Measurements from ENCODE around the gene SIRT2.
"Not testable (repeated sequence)": the region's sequence is repeated elsewhere in the genome, so short reads cannot be mapped to it uniquely, and the experiment has no call there.

The SIRT2 gene

DNA sequence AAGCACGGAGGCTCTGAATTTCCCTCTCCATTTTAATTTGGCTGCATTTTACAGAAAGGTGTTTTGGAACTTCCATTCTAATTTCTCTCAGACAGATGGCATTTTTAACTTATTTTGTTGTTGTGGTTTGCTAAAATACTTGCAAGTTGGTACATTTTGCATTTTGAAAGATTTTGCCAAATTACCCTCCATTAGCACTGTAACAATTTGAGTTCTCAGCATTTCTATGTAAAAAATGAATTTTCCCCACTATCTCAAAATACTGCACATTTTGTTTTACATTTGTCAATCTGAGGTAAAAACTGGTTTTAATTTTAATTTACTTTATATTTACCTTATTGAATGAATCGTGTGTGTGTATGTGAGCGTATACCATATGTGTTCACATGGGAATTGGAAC is 42.6 kb downstream of the SIRT2 start:
- TF ChIP-seq, protein P1, sequence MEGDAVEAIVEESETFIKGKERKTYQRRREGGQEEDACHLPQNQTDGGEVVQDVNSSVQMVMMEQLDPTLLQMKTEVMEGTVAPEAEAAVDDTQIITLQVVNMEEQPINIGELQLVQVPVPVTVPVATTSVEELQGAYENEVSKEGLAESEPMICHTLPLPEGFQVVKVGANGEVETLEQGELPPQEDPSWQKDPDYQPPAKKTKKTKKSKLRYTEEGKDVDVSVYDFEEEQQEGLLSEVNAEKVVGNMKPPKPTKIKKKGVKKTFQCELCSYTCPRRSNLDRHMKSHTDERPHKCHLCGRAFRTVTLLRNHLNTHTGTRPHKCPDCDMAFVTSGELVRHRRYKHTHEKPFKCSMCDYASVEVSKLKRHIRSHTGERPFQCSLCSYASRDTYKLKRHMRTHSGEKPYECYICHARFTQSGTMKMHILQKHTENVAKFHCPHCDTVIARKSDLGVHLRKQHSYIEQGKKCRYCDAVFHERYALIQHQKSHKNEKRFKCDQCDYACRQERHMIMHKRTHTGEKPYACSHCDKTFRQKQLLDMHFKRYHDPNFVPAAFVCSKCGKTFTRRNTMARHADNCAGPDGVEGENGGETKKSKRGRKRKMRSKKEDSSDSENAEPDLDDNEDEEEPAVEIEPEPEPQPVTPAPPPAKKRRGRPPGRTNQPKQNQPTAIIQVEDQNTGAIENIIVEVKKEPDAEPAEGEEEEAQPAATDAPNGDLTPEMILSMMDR (IDR thresholded peaks at IDR 0.05; ENCODE audit: extremely low read depth, missing control alignments) = no peak

DNA sequence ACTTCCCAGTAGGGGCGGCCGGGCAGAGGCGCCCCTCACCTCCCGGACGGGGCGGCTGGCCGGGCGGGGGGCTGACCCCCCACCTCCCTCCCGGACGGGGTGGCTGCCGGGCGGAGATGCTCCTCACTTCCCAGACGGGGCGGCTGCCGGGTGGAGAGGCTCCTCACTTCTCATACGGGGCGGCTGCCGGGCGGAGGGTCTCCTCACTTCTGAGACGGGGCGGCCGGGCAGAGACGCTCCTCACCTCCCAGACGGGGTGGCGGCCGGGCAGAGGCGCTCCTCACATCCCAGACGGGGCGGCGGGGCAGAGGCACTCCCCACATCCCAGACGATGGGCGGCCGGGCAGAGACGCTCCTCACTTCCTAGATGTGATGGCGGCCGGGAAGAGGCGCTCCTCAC is 43.7 kb downstream of the SIRT2 start:
- not testable (repeated sequence) for DNase-seq (ENCODE audit: low spot score)

More for the DNA sequence above, 42.6 kb downstream of the SIRT2 start:
- no peak for DNase-seq (ENCODE audit: low spot score)

DNA sequence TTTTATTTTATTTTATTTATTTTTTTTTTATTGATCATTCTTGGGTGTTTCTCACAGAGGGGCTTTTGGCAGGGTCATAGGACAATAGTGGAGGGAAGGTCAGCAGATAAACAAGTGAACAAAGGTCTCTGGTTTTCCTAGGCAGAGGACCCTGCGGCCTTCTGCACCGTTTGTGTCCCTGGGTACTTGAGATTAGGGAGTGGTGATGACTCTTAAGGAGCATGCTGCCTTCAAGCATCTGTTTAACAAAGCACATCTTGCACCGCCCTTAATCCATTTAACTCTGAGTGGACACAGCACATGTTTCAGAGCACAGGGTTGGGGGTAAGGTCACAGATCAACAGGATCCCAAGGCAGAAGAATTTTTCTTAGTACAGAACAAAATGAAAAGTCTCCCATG is 44.5 kb downstream of the SIRT2 start:
- not testable (repeated sequence) for DNase-seq (ENCODE audit: low spot score)

DNA sequence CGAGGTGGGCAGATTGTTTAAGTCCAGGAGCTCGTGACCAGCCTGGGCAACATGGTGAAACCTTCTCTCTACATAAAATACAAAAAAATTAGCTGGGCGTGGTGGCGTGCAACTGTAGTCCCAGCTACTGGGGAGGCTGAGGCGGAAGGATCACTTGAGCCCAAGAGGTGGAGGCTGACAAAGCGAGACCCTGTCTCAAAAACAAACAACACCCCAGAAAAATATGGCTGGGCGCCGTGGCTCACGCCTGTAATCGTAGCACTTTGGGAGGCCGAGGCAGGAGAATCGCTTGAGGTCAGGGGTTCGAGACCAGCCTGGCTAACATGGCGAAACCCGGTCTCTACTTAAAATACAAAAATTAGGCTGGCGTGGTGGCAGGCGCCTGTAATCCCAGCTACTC is 46.2 kb downstream of the SIRT2 start:
- TF ChIP-seq, protein P1 (IDR thresholded peaks at IDR 0.05; ENCODE audit: extremely low read depth, missing control alignments) = no peak
- DNase-seq (ENCODE audit: low spot score) = no peak

DNA sequence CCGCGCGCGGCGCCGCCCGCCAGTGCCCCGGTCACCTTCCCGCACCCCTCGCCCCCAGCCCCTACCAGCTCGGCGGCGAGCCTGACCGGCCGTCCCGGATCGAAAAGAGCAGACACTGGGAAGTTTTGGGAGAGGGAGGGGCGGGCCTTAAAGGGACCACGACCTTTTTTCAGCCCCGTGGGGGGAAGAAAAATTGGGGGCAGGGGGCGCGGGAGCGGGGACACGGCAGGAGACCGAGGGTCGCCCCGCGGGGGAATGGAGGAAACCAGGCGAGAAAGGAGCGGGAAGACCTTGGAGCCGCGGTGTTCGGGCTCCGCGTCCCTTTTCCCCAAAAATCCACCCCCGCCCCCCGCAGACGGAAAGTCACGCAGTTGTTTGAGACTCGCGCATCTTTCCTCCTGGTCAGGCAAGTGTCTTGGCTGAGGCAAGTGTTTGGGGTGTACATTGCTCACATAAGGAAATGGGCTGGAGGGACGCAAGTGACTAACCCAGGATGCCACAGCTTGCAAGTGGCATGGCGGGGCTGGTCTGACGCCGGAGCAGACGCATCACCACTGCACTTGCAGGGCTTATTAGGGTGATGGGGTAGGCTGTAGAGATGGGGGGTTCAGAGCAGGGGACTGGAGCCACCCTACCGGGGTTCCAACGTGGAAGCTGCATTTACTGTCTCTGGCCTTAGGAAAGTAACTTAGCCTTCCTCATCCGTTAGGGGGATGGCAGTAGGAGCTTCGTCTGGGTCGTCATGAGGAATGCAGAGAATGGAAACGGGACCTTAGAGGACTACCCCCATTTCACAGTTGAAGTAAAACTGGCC is 47.0 kb downstream of the SIRT2 start:
- TF ChIP-seq, protein P1 (IDR thresholded peaks at IDR 0.05; ENCODE audit: extremely low read depth, missing control alignments) = no peak
- DNase-seq (ENCODE audit: low spot score) = peak; percentile 52

DNA sequence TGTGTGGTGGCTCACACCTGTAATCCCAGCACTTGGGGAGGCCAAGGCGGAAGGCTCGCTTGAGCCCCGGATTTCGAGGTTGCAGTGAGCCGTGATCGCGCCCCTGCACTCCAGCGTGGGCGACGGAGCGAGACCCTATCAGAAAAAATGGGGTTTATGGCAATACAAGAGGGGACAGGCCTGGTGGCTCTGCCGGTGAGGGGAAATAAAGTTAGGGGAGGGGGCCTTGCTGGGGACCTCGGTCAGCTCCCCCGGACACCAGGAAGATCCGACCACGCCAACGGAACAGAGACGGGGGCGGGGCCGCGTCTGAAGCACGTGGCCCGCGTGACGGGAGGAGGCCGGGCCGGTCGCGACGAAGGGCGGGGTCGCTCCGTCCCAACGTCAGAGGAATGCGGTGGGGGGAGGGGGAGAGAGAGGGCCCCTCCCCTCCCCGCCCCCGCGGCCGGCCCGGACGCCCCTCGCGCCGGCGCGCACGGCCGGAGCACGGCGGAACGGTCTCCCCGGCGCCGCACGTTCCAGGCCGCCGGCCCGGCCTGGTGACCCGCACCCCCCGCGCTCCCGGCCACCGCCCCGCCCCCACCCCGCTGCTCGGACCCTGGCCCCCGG is 47.7 kb downstream of the SIRT2 start:
- TF ChIP-seq, protein P1 (IDR thresholded peaks at IDR 0.05; ENCODE audit: extremely low read depth, missing control alignments) = no peak

DNA sequence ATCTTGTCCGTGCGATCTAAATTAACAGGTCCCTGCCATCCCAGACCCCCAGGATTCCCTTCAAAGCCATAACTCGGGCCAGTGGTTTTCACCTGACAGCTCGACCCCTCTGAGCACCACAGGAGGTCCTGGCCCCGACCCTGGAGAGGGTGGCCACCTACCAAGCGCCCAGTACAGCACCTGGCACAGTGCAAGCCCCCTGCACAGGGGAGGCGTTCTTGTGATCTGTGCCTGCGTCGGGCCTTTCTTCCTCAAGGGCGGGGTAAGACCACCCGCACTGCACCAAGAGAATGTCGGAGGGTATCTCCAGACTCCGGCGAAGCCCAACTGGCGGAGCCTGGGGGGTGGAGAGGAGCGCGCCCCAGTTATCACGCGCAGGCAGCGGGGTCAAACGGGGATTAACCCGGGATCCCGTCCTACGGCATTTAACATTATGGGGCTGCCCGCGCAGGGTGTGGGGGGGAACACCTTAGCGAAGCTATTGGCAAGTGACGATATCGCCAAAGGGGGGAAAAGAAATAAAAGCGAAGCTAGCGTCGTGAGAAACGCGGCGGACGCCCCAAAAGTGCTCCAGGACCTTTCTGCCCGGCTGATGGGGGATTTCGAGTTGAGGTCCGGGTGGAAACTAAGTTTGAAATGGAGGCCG is 48.3 kb downstream of the SIRT2 start:
- TF ChIP-seq, protein P1 (IDR thresholded peaks at IDR 0.05; ENCODE audit: extremely low read depth, missing control alignments) = no peak
- no peak for DNase-seq (ENCODE audit: low spot score)

More for the DNA sequence above, 47.7 kb downstream of the SIRT2 start:
- peak; percentile 97 for DNase-seq (ENCODE audit: low spot score)

DNA sequence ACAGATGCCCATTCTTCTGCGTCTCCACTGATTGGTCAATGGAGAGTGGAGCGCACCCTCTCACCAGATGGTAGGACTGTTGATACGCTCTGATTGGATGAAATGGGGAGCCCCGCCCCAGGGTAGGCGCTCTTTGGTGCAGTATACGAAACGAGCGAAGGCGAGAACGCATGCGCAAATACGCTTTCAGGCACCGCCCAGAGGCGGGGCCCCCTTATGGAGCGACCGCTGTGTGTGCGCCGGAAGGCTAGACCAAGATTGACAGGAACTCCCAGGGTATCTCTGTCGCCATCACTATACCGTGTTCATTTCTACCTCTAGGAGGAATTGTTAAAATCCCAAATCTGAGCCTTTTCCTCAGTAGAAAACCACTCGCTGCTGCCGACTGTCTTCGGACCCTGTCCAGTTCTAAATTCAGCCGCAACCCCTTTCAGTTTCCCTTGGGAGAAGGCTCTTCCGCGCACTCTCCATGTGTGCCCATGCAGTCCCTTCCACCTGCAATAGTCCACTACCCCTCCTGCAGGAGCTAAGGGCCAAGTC is 48.9 kb downstream of the SIRT2 start:
- TF ChIP-seq, protein P1 (IDR thresholded peaks at IDR 0.05; ENCODE audit: extremely low read depth, missing control alignments) = no peak
- DNase-seq (ENCODE audit: low spot score) = peak; percentile 96

All from GM20000 (cell line).